Erythroblast (primary cell): ENCODE data around the gene MGLL.

Experiments used
- GATA1 ChIP-seq: IDR thresholded peaks from 2 replicates; pipeline ENCODE4 v1.6.1; 2011; ENCODE audit warnings: low read depth, mild to moderate bottlenecking, control low read depth, low read length, moderate library complexity
- POLR2A ChIP-seq: IDR thresholded peaks from 2 replicates; pipeline ENCODE4 v1.6.1; 2011; ENCODE audit warnings: mild to moderate bottlenecking, low read length

- TF ChIP-seq POLR2A (no peak), GATA1 (no peak)
Observed at GRCh38 chr3:127781411-127782001, 40.8 kb downstream of the MGLL start.
